ENCODE results near the gene PEX6.

DNA sequence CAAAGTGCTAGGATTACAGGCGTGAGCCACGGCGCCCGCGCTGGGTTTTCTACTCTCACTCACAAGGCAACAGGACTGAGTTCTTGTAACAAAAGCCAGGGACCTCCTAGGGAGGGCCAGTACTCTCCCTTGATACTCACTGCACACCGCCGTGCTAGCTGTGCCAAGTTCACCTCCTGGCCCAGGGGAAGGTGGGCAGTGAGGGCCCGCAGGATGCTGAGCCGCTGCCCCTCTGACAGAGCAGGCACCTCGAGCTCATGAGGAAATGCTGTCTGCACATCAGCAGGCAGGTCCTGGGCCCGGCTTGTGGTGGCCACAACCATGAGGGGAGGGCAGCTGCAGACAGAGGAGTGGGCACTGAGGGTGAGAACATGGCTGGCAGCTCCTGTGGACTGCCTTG, 11.8 kb downstream of the PEX6 start:
- TF ChIP-seq, protein P1, sequence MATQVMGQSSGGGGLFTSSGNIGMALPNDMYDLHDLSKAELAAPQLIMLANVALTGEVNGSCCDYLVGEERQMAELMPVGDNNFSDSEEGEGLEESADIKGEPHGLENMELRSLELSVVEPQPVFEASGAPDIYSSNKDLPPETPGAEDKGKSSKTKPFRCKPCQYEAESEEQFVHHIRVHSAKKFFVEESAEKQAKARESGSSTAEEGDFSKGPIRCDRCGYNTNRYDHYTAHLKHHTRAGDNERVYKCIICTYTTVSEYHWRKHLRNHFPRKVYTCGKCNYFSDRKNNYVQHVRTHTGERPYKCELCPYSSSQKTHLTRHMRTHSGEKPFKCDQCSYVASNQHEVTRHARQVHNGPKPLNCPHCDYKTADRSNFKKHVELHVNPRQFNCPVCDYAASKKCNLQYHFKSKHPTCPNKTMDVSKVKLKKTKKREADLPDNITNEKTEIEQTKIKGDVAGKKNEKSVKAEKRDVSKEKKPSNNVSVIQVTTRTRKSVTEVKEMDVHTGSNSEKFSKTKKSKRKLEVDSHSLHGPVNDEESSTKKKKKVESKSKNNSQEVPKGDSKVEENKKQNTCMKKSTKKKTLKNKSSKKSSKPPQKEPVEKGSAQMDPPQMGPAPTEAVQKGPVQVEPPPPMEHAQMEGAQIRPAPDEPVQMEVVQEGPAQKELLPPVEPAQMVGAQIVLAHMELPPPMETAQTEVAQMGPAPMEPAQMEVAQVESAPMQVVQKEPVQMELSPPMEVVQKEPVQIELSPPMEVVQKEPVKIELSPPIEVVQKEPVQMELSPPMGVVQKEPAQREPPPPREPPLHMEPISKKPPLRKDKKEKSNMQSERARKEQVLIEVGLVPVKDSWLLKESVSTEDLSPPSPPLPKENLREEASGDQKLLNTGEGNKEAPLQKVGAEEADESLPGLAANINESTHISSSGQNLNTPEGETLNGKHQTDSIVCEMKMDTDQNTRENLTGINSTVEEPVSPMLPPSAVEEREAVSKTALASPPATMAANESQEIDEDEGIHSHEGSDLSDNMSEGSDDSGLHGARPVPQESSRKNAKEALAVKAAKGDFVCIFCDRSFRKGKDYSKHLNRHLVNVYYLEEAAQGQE (IDR thresholded peaks at IDR 0.05; ENCODE audit: unreplicated experiment): no peak
- TF ChIP-seq CTCF (conservative IDR thresholded peaks at IDR 0.05; ENCODE audit: low read depth in 2 of 2): no peak
- TF ChIP-seq JUNB (IDR thresholded peaks at IDR 0.05; ENCODE audit: unreplicated experiment): no peak
- no peak for TF ChIP-seq POLR2AphosphoS5 (IDR thresholded peaks at IDR 0.05; ENCODE audit: low read depth)
- TF ChIP-seq STAT1 (IDR thresholded peaks at IDR 0.05; ENCODE audit: unreplicated experiment): no peak
- TF ChIP-seq EZH2phosphoT487 (IDR thresholded peaks at IDR 0.05; ENCODE audit: unreplicated experiment): no peak
- no peak for TF ChIP-seq EZH2 (IDR thresholded peaks at IDR 0.05; ENCODE audit: low read depth, unreplicated experiment)

All from GM23338 (cell line).